K562 (cell line): ENCODE results near the gene PTPRE. TPM values are rescaled to one million over a fixed set of nuclear protein-coding genes. Genes with fewer than 3 reads are reported as not detected.

Experiments used
- ATAC-seq: fragments of 200-7000 bp; cut with Tn5 transposase; 3 replicates; pipeline ENCODE4 v1.9.1; 2020; ENCODE audit warnings: moderate library complexity
- BruUV-seq: library from RNA; stranded (reverse); fragments of 400-500 nt; replicated peaks from 2 replicates; lab custom pipeline; 2021; lab: Mats Ljungman, UMichigan
- CTCF ChIA-PET: fragments of 300-600 bp; formaldehyde crosslinking; extraction: SDS; loops from one replicate; lab custom pipeline; 2021; ENCODE audit warnings: low intra/inter-chr PET ratio; lab: Yijun Ruan, JAX
- POLR2A ChIA-PET: fragments of 300-600, 350-650 bp; sonication (Branson Sonifier 250); formaldehyde crosslinking; extraction: SDS; loops from one replicate; lab custom pipeline; 2021; ENCODE audit warnings: antibody characterized with exemption, inconsistent platforms; lab: Yijun Ruan, JAX
- DNase-seq, 4 experiments: peaks; one replicate each; pipeline versions ENCODE4 v3.0.0 to v3.0.0-alpha.2; 2011 to 2018; ENCODE audit warnings: low spot score in 3 of 4, mixed read lengths in 3 of 4; ENCODE audit errors: extremely low read depth in 1 of 4
- FAIRE-seq: peaks from 2 replicates; lab custom pipeline; 2011; peaks lifted over from hg19 to GRCh38; lab: Jason Lieb, UNC
- H2AFZ ChIP-seq: 2 replicates; pipeline ENCODE4 v1.6.0; 2011; ENCODE audit warnings: low read depth, low read length, control low read depth, inconsistent platforms
- H3K27ac ChIP-seq: fragments of 200-600 bp; 3 replicates; pipeline ENCODE4 v1.8.0; 2011; ENCODE audit warnings: low read depth, mild to moderate bottlenecking, control low read depth, inconsistent platforms, low read length, moderate library complexity, mixed read lengths; ENCODE audit errors: extremely low read depth
- H3K27me3 ChIP-seq, 2 experiments: fragments of 300-600 bp in 1 of 2; 2 replicates in 1 of 2; 3 replicates in 1 of 2; pipeline versions ENCODE4 v1.6.0 to v1.8.0; 2011; ENCODE audit warnings: inconsistent platforms in 2 of 2, low read length in 2 of 2, mild to moderate bottlenecking in 1 of 2, mixed read lengths in 1 of 2, moderate library complexity in 1 of 2; ENCODE audit not compliant: control insufficient read depth in 2 of 2, insufficient read depth in 2 of 2
- H3K36me3 ChIP-seq: fragments of 300-600 bp; 3 replicates; pipeline ENCODE4 v1.8.0; 2011; ENCODE audit warnings: mild to moderate bottlenecking, low read length, inconsistent platforms; ENCODE audit not compliant: control insufficient read depth, insufficient read depth
- H3K4me1 ChIP-seq, 2 experiments: fragments of 200-600 bp in 1 of 2; replicated peaks in 1 of 2; 2 replicates in 1 of 2; 3 replicates in 1 of 2; pipeline versions ENCODE4 v1.5.1 to v1.8.0; 2011; ENCODE audit warnings: inconsistent platforms in 2 of 2, low read length in 2 of 2, mild to moderate bottlenecking in 1 of 2, mixed read lengths in 1 of 2, moderate library complexity in 1 of 2; ENCODE audit not compliant: control insufficient read depth in 2 of 2, insufficient read depth in 2 of 2
- H3K4me2 ChIP-seq: 2 replicates; pipeline ENCODE4 v1.6.1; 2011; ENCODE audit warnings: low read length, control low read depth, inconsistent platforms, mixed read lengths; ENCODE audit not compliant: insufficient read depth
- H3K4me3 ChIP-seq: fragments of 200-600 bp; sonication (generic), shearing (Covaris generic); 2 replicates; pipeline ENCODE4 v1.5.1; 2016; ENCODE audit warnings: control low read depth, inconsistent platforms
- H3K79me2 ChIP-seq: fragments of 200-600 bp; 3 replicates; pipeline ENCODE4 v1.8.0; 2011; ENCODE audit warnings: low read length, inconsistent platforms; ENCODE audit not compliant: control insufficient read depth, insufficient read depth
- H3K9ac ChIP-seq, 2 experiments: 2 replicates each; pipeline versions ENCODE4 v1.6.0 to v1.6.1; 2011; ENCODE audit warnings: low read depth in 2 of 2, low read length in 2 of 2, control low read depth in 1 of 2, inconsistent platforms in 1 of 2, mild to moderate bottlenecking in 1 of 2, mixed read lengths in 1 of 2; ENCODE audit not compliant: insufficient read depth in 1 of 2
- H3K9me1 ChIP-seq: one replicate; pipeline ENCODE4 v1.6.0; 2011; ENCODE audit warnings: inconsistent platforms, mild to moderate bottlenecking, low read length, moderate library complexity; ENCODE audit not compliant: control insufficient read depth, insufficient read depth
- H3K9me3 ChIP-seq: replicated peaks from 2 replicates; pipeline ENCODE4 v1.5.1; 2011; ENCODE audit warnings: low read depth, low read length, inconsistent platforms; ENCODE audit not compliant: control insufficient read depth, insufficient read depth
- H4K20me1 ChIP-seq: replicated peaks from 2 replicates; pipeline ENCODE4 v1.6.1; 2011; ENCODE audit warnings: low read length, inconsistent platforms, mixed read lengths; ENCODE audit not compliant: control insufficient read depth, insufficient read depth
- CUX1 ChIP-seq: fragments of 200-800 bp; sonication (Bioruptor generic); IDR thresholded peaks from 2 replicates; pipeline ENCODE4 v1.6.1; 2016; ENCODE audit warnings: missing genetic modification characterization, missing compliant biosample characterization
- FOXA1 ChIP-seq: fragments of 450-650 bp; IDR thresholded peaks from 2 replicates; pipeline ENCODE4 v1.6.1; 2016; ENCODE audit warnings: mild to moderate bottlenecking, borderline replicate concordance
- FOXA3 ChIP-seq, 2 experiments: fragments of 450-650 bp in 1 of 2; sonication (generic) in 1 of 2; formaldehyde crosslinking; IDR thresholded peaks in 1 of 2; conservative IDR thresholded peaks in 1 of 2; 2 replicates each; pipeline versions ENCODE4 v1.4.0 to v1.8.0; 2020 to 2022; ENCODE audit warnings: mild to moderate bottlenecking in 2 of 2, missing genetic modification reagents in 1 of 2
- GATAD2A ChIP-seq: fragments of 450-650 bp; IDR thresholded peaks from 2 replicates; pipeline ENCODE4 v1.6.1; 2017
- HMG20B ChIP-seq: fragments of 250-450 bp; sonication (Bioruptor Pico); IDR thresholded peaks from 2 replicates; pipeline ENCODE4 v1.5.0; 2021; ENCODE audit warnings: mild to moderate bottlenecking
- MYBL2 ChIP-seq, 2 experiments: fragments of 450-650 bp in 1 of 2; sonication (generic) in 1 of 2; formaldehyde crosslinking in 1 of 2; IDR thresholded peaks; 2 replicates each; pipeline versions ENCODE4 v1.6.1 to v1.8.1; 2017 to 2022; ENCODE audit warnings: borderline replicate concordance in 1 of 2, inconsistent platforms in 1 of 2, low read depth in 1 of 2, mild to moderate bottlenecking in 1 of 2, missing genetic modification reagents in 1 of 2, moderate library complexity in 1 of 2
- NFRKB ChIP-seq: fragments of 450-650 bp; IDR thresholded peaks from 2 replicates; pipeline ENCODE4 v1.6.1; 2016; ENCODE audit warnings: low read depth
- SMAD2 ChIP-seq: fragments of 150-350 bp; IDR thresholded peaks from 2 replicates; pipeline ENCODE4 v1.6.1; 2014; ENCODE audit warnings: low read depth, mild to moderate bottlenecking, low read length
- ZNF24 ChIP-seq: fragments of 450-650 bp; IDR thresholded peaks from 2 replicates; pipeline ENCODE4 v1.6.1; 2016
- WGBS: fragments of 100-300 bp; shearing (Covaris generic); methylation state at CpG from one replicate; pipeline ENCODE4 v1.1.6; 2016; ENCODE audit warnings: low coverage, mixed read lengths; ENCODE audit not compliant: insufficient coverage; ENCODE audit errors: missing lambda C conversion rate; 5-methylcytosine and 5-hydroxymethylcytosine counted together
- in situ Hi-C: fragments of 300-500 bp; cut with MboI; formaldehyde crosslinking; loops from 4 replicates; pipeline ENCODE4 v1.15.0; 2018; ENCODE audit warnings: inconsistent platforms, mixed read lengths
- intact Hi-C: fragments of 100-400 bp; cut with micrococcal nuclease; formaldehyde crosslinking; loops from 2 replicates; pipeline ENCODE4 v1.14.2; 2022
- polyA plus RNA-seq, 8 experiments: library from polyadenylated mRNA; depleted of rRNA in 4 of 8; stranded (reverse) in 5 of 8; unstranded in 3 of 8; fragments of >200 nt; fragmentation: Nextera tagmentation in 2 of 8; fragmentation: Illumina TruSeq in 1 of 8; extraction: Ambion mirVana in 2 of 8; extraction: Trizol in 1 of 8; gene quantifications; 2 replicates each; pipeline versions ENCODE4 v1.2.1 to v1.2.3, GENCODE V29; 2011 to 2014; ENCODE audit warnings: inconsistent platforms in 1 of 8, missing spikeins in 1 of 8
- total RNA-seq, 7 experiments: library from RNA; depleted of rRNA in 6 of 7; stranded (reverse); fragments of >200 nt in 6 of 7; fragmentation: Illumina TruSeq in 2 of 7; extraction: Trizol in 2 of 7; gene quantifications; 2 replicates each; pipeline versions ENCODE4 v1.2.1 to v1.2.3, GENCODE V29; 2011 to 2021; ENCODE audit warnings: low replicate concordance in 1 of 7

PTPRE gene
- total and polyA plus RNA-seq, 9 of the 15 experiments (the other 6 are each of a cell fraction or from before 2014, with no cell fraction given) = 0.01 to 0.13 (median 0.04) TPM; not detected in 4

GRCh38 chr10:127996586-127996985 is 89.7 kb downstream of the PTPRE start:
- FAIRE-seq = no peak
- Histone ChIP-seq H3K27me3 (peaks cover 2 to 35% of the 10 kb centered on the region in 2 experiments; a peak in 4 of 5 replicates), H3K4me3 (no peak overlapping the region), H3K36me3 (no peaks in the 10 kb centered on the region), H3K4me2 (no peak overlapping the region), H2AFZ (no peak overlapping the region), H3K4me1 (no peaks in the 10 kb centered on the region), H3K9me1 (no peaks in the 10 kb centered on the region), H3K9ac (no peak overlapping the region), H4K20me1 (no peaks in the 10 kb centered on the region), H3K79me2 (no peaks in the 10 kb centered on the region), H3K9me3 (no peaks in the 10 kb centered on the region), H3K27ac (no peak overlapping the region)
- DNase-seq = no peak
- ChIA-PET CTCF (no interaction called here), POLR2A (no interaction called here)
- 0% methylated on average over 5 of the region's 5 CpGs for WGBS
- no TSS peak for BruUV-seq
- TF ChIP-seq ZNF24 (no peak), SMAD2 (no peak), MYBL2 (IDR thresholded peaks at IDR 0.05; ENCODE audit: low read depth) (no peak), MYBL2 (CRISPR knock-in tag; IDR thresholded peaks at IDR 0.05; ENCODE audit: borderline replicate concordance) (no peak), FOXA3 (CRISPR knock-in tag; conservative IDR thresholded peaks at IDR 0.05 in 1 of 2, IDR thresholded peaks at IDR 0.05 in 1 of 2) (no peak), NFRKB (no peak), HMG20B (CRISPR knock-in tag) (no peak), CUX1 (no peak), GATAD2A (no peak), FOXA1 (no peak)
- ATAC-seq = no peak
- intact Hi-C loops (no loop called here), in situ Hi-C loops (no loop called here)
